ENCODE measurements around the gene MCTP1.

Gene MCTP1

DNA sequence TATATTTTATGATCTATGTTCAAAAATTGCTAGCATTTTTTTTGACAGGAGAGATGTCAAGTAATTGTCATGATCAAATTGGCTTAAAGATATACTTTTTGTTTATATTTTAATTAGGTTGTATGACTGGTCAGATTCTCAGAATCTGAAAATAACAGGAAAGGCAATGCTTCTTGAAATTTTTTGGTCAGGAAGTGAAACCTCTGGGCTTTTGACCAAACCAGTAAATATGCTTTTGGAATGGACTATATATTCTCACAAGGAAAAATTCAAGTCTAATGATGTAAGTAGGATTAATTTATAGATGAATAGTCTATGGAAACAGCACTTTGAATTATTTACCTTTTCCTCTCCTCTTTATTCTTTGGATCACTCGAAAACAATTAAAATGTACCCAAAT is 614.2 kb downstream of the MCTP1 start:
- H3K27me3 Mint-ChIP-seq (ENCODE audit: low read depth) = no peaks in the 10 kb centered on the region
- no peaks in the 10 kb centered on the region for H3K9me3 Mint-ChIP-seq
- no peak overlapping the region for H3K27ac Mint-ChIP-seq
- H3K36me3 Mint-ChIP-seq (ENCODE audit: low read depth) = peaks cover 24% of the 10 kb centered on the region
- peaks cover 8% of the 10 kb centered on the region for H3K4me1 Mint-ChIP-seq (ENCODE audit: low read depth)
- H3K4me3 Mint-ChIP-seq = no peak overlapping the region

DNA sequence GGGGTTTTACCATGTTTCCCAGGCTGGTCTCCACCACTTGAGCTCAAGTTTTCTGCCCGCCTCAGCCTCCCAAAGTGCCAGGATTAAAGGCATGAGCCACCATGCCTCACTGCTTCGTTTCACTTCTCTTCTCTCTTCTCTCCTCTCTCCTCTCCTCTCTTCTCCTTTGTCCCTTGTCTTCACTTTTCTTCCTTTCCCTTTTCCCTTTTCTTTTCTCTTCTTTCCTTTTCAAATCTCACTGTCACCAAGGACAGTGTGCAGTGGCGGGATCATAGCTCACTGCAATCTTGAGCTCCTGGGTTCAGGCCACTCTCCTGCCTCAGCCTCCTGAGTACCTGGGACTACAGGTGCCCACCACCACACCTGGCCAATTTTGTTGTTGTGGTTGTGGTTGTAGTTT is 617.0 kb downstream of the MCTP1 start:
- H3K4me3 Mint-ChIP-seq = no peak overlapping the region
- H3K36me3 Mint-ChIP-seq (ENCODE audit: low read depth) = peaks cover 25% of the 10 kb centered on the region
- no peak overlapping the region for H3K27ac Mint-ChIP-seq
- H3K27me3 Mint-ChIP-seq (ENCODE audit: low read depth) = no peaks in the 10 kb centered on the region
- H3K4me1 Mint-ChIP-seq (ENCODE audit: low read depth) = peaks cover 6% of the 10 kb centered on the region
- no peaks in the 10 kb centered on the region for H3K9me3 Mint-ChIP-seq

DNA sequence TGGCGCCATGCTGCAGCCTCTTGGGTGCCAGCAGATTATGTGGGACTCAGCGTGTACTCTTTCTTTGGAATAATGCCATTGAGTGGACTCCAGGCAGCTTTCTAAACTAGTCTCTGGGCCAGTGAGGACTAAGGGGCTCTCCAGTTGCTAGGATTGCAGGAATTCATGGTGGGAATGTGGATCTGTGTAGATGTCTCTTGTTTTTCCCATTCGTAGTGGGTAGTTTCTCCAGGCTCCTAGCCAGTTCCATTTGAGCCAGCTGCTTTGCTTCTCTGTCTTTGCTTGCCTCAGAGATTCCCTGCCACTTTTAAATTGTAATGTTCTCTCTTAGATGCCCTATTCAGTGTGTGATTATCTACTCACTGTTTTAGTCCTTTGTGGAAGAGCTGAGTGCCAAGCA is 623.8 kb downstream of the MCTP1 start:
- no peak overlapping the region for H3K27ac Mint-ChIP-seq
- no peaks in the 10 kb centered on the region for H3K27me3 Mint-ChIP-seq (ENCODE audit: low read depth)
- peaks cover 53% of the 10 kb centered on the region for H3K36me3 Mint-ChIP-seq (ENCODE audit: low read depth)
- H3K4me1 Mint-ChIP-seq (ENCODE audit: low read depth) = peaks cover 5% of the 10 kb centered on the region
- H3K9me3 Mint-ChIP-seq = peaks cover 39% of the 10 kb centered on the region
- no peak overlapping the region for H3K4me3 Mint-ChIP-seq

DNA sequence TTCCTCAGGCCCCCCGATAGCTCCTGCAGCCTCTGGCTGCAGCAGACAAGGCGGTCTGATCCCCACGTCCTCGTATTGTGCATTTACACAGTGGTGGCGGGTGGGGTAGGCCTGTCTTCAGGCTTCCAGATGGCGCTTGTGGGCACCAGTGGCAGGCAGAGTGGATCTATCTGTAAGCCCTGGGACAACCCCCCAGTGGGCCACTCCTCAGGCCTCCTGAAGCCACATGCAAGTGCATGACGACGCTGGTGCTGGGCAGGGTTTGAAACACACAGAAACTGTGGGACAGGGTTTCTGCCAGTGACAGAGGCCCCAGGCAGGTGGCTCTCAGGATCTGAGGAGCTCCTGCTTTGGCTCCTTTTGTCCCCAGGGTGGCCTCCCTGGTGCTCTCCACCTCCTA is 624.4 kb downstream of the MCTP1 start:
- H3K36me3 Mint-ChIP-seq (ENCODE audit: low read depth) = peaks cover 56% of the 10 kb centered on the region
- peaks cover 5% of the 10 kb centered on the region for H3K4me1 Mint-ChIP-seq (ENCODE audit: low read depth)

DNA sequence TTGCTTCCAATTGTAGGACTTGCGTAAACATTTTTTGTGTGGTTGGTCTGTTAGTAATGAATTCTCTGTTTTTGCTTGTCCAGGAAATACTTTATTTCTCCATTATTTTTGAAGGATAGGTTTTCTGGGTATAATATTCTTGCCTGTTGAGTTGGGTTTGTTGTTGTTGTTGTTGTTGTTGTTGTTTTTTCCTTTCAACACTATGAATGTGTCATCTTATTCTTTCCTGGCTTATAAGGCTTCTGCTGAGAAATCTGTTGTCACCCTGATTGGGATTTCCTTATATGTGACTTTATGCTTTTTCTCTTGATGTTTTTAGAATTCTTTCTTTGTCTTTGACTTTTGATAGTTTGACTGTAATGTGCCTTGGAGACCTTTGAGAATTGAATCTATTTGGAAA is 626.6 kb downstream of the MCTP1 start:
- H3K4me1 Mint-ChIP-seq (ENCODE audit: low read depth) = peaks cover 5% of the 10 kb centered on the region
- no peaks in the 10 kb centered on the region for H3K27me3 Mint-ChIP-seq (ENCODE audit: low read depth)
- H3K27ac Mint-ChIP-seq = no peak overlapping the region
- H3K36me3 Mint-ChIP-seq (ENCODE audit: low read depth) = peaks cover 69% of the 10 kb centered on the region
- no peak overlapping the region for H3K4me3 Mint-ChIP-seq
- H3K9me3 Mint-ChIP-seq = peaks cover 55% of the 10 kb centered on the region

More for the DNA sequence above, 624.4 kb downstream of the MCTP1 start:
- no peak overlapping the region for H3K4me3 Mint-ChIP-seq
- H3K27ac Mint-ChIP-seq = no peak overlapping the region
- no peaks in the 10 kb centered on the region for H3K27me3 Mint-ChIP-seq (ENCODE audit: low read depth)
- peaks cover 45% of the 10 kb centered on the region for H3K9me3 Mint-ChIP-seq
